Measurements from ENCODE around the gene TECPR2.

TECPR2 gene

GRCh38 chr14:102499401-102500157 lies 136.8 kb downstream of the TECPR2 start:
- no peak for DNase-seq

GRCh38 chr14:102500158-102500662 lies 137.5 kb downstream of the TECPR2 start:
- no peak for DNase-seq

GRCh38 chr14:102500713-102501112 lies 138.0 kb downstream of the TECPR2 start:
- DNase-seq: no peak

GRCh38 chr14:102501751-102502315 lies 139.1 kb downstream of the TECPR2 start:
- DNase-seq: no peak

GRCh38 chr14:102502571-102502970 lies 139.8 kb downstream of the TECPR2 start:
- DNase-seq: no peak

- no peak for DNase-seq
These were observed 141.0 kb downstream of the TECPR2 start for GRCh38 chr14:102503641-102504327.

- DNase-seq: no peak
These were observed 141.7 kb downstream of the TECPR2 start for GRCh38 chr14:102504328-102504999.

- no peak for DNase-seq
These were observed 142.4 kb downstream of the TECPR2 start for GRCh38 chr14:102505000-102505619.

- no peak for DNase-seq
These were observed 143.3 kb downstream of the TECPR2 start for GRCh38 chr14:102505775-102506625.

GRCh38 chr14:102506626-102506925 lies 143.8 kb downstream of the TECPR2 start:
- DNase-seq: no peak

- no peak for DNase-seq
These were observed 144.5 kb downstream of the TECPR2 start for GRCh38 chr14:102507081-102507856.

GRCh38 chr14:102507857-102508312 lies 145.1 kb downstream of the TECPR2 start:
- DNase-seq: no peak

GRCh38 chr14:102508410-102508773 lies 145.7 kb downstream of the TECPR2 start:
- DNase-seq: no peak

- no peak for DNase-seq
These were observed 146.3 kb downstream of the TECPR2 start for GRCh38 chr14:102508774-102509745.

- no peak for DNase-seq
These were observed 147.2 kb downstream of the TECPR2 start, which contains the start of gene ANKRD9 for GRCh38 chr14:102509746-102510615. Gene ANKRD9, minus strand, starts transcription at chr14:102509776. Its CDS starts 1,887 bp downstream, at chr14:102507889.

GRCh38 chr14:102510616-102511520 lies 148.1 kb downstream of the TECPR2 start:
- DNase-seq: no peak

- no peak for DNase-seq
These were observed 148.8 kb downstream of the TECPR2 start for GRCh38 chr14:102511538-102511937.

Data from NCI-H2029 treated with DMSO at 0.1 percent for 48 hours (cell line).